ENCODE data around the gene FAM72B. TPM values are rescaled to one million over a fixed set of nuclear protein-coding genes. Genes with fewer than 3 reads are reported as not detected.
A peak's percentile ranks its signal among the peaks of the same experiment; 100 is the strongest.
"Not testable (repeated sequence)": the region's sequence is repeated elsewhere in the genome, so short reads cannot be mapped to it uniquely, and the experiment has no call there.

FAM72B gene
- total RNA-seq, 2 donors from 2014 or later, result 1.3 TPM; not detected in 1

GRCh38 chr1:121202986-121203385 lies 18.8 kb upstream of the FAM72B start:
- DNase-seq; ATAC-seq; intact Hi-C loops (cut with DNase I, micrococcal nuclease): not testable (repeated sequence)

GRCh38 chr1:121200985-121201981 lies 17.1 kb upstream of the FAM72B start:
- DNase-seq; intact Hi-C loops (cut with DNase I, micrococcal nuclease): not testable (repeated sequence)

GRCh38 chr1:121200232-121200631 lies 16.1 kb upstream of the FAM72B start:
- intact Hi-C loops (cut with DNase I, micrococcal nuclease); ATAC-seq: not testable (repeated sequence)

More at GRCh38 chr1:121200985-121201981, 17.1 kb upstream of the FAM72B start:
- not testable (repeated sequence) for ATAC-seq

GRCh38 chr1:121199763-121200162 lies 15.6 kb upstream of the FAM72B start:
- intact Hi-C loops (cut with DNase I, micrococcal nuclease); DNase-seq; ATAC-seq: not testable (repeated sequence)

More at GRCh38 chr1:121200232-121200631, 16.1 kb upstream of the FAM72B start:
- DNase-seq, result not testable (repeated sequence)

GRCh38 chr1:121197095-121197882 lies 13.1 kb upstream of the FAM72B start:
- DNase-seq; ATAC-seq; intact Hi-C loops (cut with DNase I, micrococcal nuclease): not testable (repeated sequence)

- ATAC-seq; intact Hi-C loops (cut with DNase I, micrococcal nuclease); DNase-seq: not testable (repeated sequence)
Observed at GRCh38 chr1:121192512-121192911, 8.4 kb upstream of the FAM72B start.

DNA sequence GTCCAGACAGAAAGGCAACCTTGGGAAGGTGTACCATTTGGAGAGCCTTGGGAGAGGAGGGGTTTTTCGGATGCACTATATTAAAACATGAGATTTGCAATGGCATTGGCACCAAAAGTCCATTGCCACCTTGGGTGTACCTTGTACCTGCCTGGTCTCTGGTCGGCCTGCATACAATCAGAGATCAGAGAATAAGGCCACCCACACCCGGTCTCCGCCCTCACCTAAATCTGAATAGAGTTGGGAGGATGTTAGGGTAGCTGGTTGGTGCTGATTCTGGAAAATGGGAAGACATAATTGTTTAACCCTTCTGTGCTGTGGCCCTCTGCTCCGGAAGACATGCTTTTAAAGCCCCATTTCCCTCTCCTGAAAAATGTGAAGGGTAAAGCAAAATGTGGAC lies 3.8 kb upstream of the FAM72B start:
- intact Hi-C loops (cut with DNase I, micrococcal nuclease); ATAC-seq: not testable (repeated sequence)
- DNase-seq, result peak in 1 of 2 donors; percentile 2

DNA sequence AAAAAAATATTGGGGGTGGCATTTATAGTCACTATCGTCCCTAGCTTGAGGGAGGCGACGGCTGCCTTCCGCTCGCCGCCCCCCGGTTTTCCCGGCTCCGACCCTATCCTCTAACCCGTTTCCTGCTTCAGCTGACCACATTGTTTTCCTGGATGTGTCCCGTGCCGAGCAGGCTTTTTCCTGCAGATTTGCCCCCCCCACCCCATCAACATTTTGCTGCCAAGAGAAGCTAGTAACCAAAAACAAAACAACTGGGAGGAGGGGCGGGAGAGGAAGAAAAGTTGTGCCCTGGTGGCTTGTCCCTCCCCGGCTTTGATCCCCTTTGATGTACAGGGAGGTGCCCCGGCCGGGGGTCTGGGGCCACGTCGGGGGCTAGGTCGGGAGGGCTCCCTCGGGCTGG lies 2.1 kb upstream of the FAM72B start:
- intact Hi-C loops (cut with DNase I, micrococcal nuclease); ATAC-seq: not testable (repeated sequence)
- DNase-seq, result peak in 1 of 2 donors; percentile 5

DNA sequence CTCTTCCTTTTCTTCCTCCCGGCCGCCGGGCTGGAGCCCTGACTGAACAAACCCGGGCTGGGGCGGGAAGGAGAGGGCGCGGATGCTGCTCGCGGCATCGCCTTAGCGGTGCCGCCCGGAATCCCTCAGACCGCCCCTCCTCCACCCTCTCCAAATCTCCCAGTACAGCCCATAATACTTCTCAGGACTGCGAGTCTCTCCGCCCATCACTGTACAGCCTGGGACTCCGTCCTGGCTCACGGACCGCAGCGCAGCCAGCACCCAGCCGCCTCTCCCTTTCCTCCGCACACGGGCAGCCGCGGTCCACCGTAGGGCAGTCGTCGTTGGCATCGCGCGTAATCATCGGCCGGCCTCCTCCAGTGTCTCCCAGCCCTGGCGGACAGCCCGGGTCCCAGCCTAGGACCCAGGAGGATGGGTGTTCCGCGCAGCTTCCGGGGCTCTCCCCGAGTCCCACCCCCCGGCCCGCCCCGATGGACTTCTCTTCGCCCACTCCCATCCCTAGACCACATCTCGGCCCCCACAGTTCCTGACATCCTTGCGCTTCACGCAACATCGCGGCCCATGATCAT lies 1.1 kb upstream of the FAM72B start:
- DNase-seq (peak in 1 of 2 donors; percentile 6), ATAC-seq (peak; percentile 22)
- intact Hi-C loops (cut with DNase I, micrococcal nuclease), result not testable (repeated sequence)

GRCh38 chr1:121183867-121184266 lies 273 bp downstream of the FAM72B start:
- DNase-seq, result peak in 1 of 2 donors; percentile 11
- intact Hi-C loops (cut with DNase I, micrococcal nuclease); ATAC-seq: not testable (repeated sequence)

DNA sequence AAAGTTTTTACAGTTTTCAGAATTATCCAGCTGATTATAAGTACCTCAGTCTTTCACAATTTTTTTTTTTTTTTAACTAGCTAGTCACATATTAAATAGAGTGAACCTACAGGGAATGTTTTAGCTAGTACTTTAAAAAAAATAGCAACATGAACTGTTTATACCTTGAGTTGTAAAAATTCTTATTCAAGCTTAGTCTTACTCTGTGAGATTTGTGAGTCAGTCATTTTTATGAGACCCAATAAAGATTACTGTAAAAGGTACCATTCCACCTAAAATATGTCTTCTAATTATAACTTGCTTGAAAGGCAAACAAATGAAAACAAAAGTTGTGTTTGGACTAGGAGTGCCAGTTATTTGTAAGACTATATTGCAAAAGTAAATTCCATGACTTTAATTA lies 5.9 kb downstream of the FAM72B start:
- intact Hi-C loops (cut with DNase I, micrococcal nuclease); DNase-seq: not testable (repeated sequence)
- ATAC-seq, result peak; percentile 66

GRCh38 chr1:121176649-121177048 lies 7.5 kb downstream of the FAM72B start:
- intact Hi-C loops (cut with DNase I, micrococcal nuclease); DNase-seq; ATAC-seq: not testable (repeated sequence)

- intact Hi-C loops (cut with DNase I, micrococcal nuclease); ATAC-seq; DNase-seq: not testable (repeated sequence)
Observed at GRCh38 chr1:121168152-121168668, 15.9 kb downstream of the FAM72B start.

- ATAC-seq; DNase-seq; intact Hi-C loops (cut with DNase I, micrococcal nuclease): not testable (repeated sequence)
Observed at GRCh38 chr1:121167225-121167738, 16.9 kb downstream of the FAM72B start.

DNA sequence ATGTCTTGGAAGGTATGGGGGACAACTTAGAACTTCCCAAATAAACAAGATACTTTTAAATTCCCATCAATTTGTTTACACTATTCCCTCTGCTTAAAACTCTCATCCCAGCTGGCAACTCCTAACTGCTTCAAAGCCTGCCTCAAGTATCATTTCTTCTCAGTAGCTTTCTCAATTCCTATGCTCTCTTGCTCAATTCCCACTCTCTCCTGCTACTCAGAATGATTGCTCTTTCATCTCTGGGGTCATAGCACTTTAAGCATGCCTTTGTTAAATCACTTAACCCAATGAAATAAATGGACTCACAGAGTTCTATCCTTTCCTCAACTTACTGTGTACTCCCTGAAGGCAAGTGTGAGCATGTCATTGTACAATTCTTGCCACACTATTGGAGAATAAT lies 18.8 kb downstream of the FAM72B start:
- ATAC-seq; intact Hi-C loops (cut with DNase I, micrococcal nuclease); DNase-seq: not testable (repeated sequence)

DNA sequence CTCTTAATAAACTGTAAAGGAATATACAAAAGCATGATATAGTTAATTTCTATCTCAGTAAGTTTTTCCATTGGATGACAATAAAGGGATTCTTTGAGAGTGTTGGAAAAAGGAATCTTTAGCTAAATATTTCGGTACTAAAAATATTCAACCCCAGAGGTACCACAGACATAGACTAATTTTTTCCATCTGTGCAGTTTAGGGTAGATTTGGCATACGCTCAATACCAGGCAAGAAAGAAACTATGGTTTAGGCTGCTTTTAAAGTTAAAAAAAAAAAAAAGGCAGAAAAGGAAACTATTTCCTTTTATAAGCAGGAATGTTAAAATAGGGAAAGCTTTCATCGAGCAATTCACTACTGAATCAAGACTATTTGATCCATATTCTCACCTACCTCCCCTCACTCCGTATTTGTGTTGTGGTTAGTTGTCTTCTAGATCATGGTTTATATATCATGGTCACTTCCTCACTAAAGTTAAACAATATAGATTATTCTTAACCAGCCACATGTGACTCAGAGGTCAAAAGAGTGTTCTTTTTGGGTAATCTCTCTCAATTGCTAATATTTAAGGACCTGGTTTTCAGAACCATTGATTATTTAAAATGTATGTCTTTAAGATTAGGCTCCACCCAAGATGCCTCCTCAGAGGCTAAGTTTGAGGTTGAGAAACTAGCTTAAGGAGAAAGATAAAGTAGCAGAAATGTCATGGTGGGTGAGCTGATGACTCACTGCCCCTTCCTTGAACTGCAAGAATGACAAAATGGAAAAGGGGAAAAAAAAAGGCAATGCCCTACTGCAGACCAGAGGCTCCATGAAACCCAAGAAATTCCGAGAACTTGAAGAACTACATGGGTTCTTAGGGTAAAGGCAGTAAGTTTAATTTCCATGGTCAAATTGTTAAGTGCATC lies 20.0 kb downstream of the FAM72B start:
- ATAC-seq; DNase-seq; intact Hi-C loops (cut with DNase I, micrococcal nuclease): not testable (repeated sequence)
